PFSK-1 (cell line): ENCODE measurements around the gene SH3TC1.

Source experiments
- POLR2AphosphoS5 ChIP-seq: IDR thresholded peaks from 2 replicates; pipeline ENCODE4 v1.6.1; 2012; ENCODE audit warnings: low read depth, mild to moderate bottlenecking, control low read depth, low read length, moderate library complexity
- REST ChIP-seq, 2 experiments: IDR thresholded peaks; 2 replicates each; pipeline versions ENCODE4 v1.6.1 to v1.8.0; 2011 to 2012; ENCODE audit warnings: low read depth in 2 of 2, low read length in 2 of 2, control low read depth in 1 of 2, inconsistent platforms in 1 of 2, mild to moderate bottlenecking in 1 of 2, moderate library complexity in 1 of 2; ENCODE audit not compliant: insufficient read depth in 1 of 2
- TAF1 ChIP-seq: IDR thresholded peaks from 2 replicates; pipeline ENCODE4 v1.6.1; 2012; ENCODE audit warnings: low read length, control low read depth, borderline replicate concordance; ENCODE audit not compliant: insufficient read depth

- TF ChIP-seq TAF1 (no peak), POLR2AphosphoS5 (no peak), REST (IDR thresholded peaks at IDR 0.05; ENCODE audit: insufficient read depth in 1 of 2, low read depth in 2 of 2, low read length in 2 of 2) (no peak)
These were observed 75.1 kb downstream of the SH3TC1 start for GRCh38 chr4:8274066-8274652.
